Measurements from ENCODE around the gene COX14. TPM values are rescaled to one million over a fixed set of nuclear protein-coding genes. Genes with fewer than 3 reads are reported as not detected.
"Not testable (repeated sequence)": the region's sequence is repeated elsewhere in the genome, so short reads cannot be mapped to it uniquely, and the experiment has no call there.

COX14 gene
- total and polyA plus RNA-seq, 5 experiments from 2014 or later = 43.4 to 317 (median 266) TPM

DNA sequence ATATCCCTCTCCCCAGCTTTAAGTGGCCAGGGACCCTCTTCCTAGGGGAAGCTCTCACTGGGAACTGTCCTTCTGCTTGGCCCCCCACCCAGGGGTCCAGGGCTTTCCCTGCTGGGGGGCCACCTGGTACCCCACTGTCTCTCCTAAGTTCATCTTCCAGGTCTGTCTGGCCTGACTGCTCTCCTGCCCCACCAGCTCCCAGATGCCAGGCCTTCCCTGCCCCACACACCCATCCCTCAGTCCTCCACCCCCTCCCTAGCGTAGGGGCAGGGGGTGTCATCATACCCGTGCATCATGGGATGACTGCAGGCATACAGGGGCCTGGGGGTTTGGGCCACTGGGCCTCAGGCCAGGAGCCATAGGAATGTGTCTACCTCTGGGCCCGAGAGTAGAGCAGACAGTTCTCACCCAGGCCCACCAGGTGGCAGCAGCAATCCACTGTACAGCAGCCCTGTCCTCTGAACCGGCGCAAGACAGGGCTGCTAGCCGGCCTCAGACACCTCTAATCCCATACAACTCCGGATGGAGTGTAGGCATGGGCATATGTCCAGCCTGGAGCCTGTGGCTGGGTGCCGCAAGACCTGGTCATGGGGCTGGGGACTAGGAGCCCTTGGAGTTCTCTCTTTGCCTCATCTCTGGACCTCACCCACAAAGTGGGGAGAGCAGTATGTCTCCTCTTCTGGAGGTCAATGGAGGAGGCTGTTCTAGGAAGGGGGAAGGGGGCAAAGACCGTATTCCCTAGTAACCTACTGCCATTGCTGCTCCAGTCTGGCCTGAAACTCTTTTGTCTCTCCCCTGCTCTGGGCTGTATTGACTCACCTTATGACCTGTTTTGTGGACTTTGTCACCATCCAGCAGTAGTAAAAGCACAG is 36.9 kb upstream of the COX14 start:
- POLR2A ChIA-PET = interaction anchor here (0.5 to 1.8 kb wide), 5 partner anchors 7 to 172 kb away, joined by 3 to 9 read pairs (median 6); partner anchors contain the start of gene COX14
- H3K36me3 Mint-ChIP-seq = no peaks in the 10 kb centered on the region
- peak; percentile 93 to 98 for ATAC-seq
- H3K4me3 Mint-ChIP-seq = no peak overlapping the region
- H3K4me1 Mint-ChIP-seq = peaks cover 5 to 13% (median 10%) of the 10 kb centered on the region in 4 donors
- no peaks in the 10 kb centered on the region for H3K9me3 Mint-ChIP-seq
- no peaks in the 10 kb centered on the region for H3K27me3 Mint-ChIP-seq
- H3K27ac Mint-ChIP-seq = peak overlapping the region in 2 of 10 donors; percentile 13 to 62
- peak; percentile 60 to 88 (median 76) for DNase-seq

DNA sequence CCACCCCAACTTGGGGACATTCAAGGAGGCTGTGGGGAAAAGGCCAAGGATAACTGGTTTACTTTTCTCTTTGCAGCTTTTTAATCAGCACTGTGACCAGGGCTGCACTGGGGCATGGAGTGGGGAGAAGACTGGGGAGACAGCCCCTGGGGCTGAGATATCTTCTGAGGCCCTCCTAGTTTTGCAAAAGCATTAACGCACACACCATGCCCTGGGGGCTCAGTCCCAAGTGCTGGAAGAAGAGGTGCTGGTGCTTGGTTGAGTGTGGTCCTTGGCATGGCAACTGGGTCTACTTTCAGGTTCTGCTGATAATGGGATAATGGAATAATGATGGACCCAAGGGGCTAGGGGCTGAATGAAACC is 36.2 kb upstream of the COX14 start:
- Mint-ChIP-seq H3K27ac (no peak overlapping the region), H3K27me3 (no peaks in the 10 kb centered on the region), H3K4me1 (peaks cover 0 to 7% (median 6%) of the 10 kb centered on the region in 4 donors), H3K4me3 (no peak overlapping the region), H3K36me3 (no peaks in the 10 kb centered on the region), H3K9me3 (no peaks in the 10 kb centered on the region)
- POLR2A ChIA-PET = interaction anchor here (1.6 to 1.8 kb wide), 2 partner anchors 9 to 36 kb away, joined by 6 to 7 read pairs; partner anchors contain the start of genes COX14 and SMARCD1
- DNase-seq (no peak), ATAC-seq (no peak)

DNA sequence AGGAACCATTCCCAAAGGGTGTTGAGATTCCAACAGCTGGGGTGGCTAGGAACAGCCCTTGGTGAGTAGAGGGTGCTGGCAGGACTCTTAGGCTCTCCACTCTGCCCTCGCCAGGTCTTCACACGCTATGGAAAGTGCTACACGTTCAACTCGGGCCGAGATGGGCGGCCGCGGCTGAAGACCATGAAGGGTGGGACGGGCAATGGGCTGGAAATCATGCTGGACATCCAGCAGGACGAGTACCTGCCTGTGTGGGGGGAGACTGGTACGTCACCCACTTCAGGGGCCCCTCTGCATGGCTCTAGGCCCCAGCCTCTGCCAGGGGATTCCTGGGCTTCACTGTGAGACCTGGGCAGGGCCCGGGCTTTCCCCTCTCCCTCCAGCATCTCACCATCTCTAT is 34.9 kb upstream of the COX14 start:
- Mint-ChIP-seq H3K36me3 (no peaks in the 10 kb centered on the region), H3K4me1 (peaks cover 0 to 7% (median 6%) of the 10 kb centered on the region in 4 donors), H3K27me3 (no peaks in the 10 kb centered on the region), H3K27ac (no peak overlapping the region), H3K4me3 (no peak overlapping the region), H3K9me3 (no peaks in the 10 kb centered on the region)
- ATAC-seq (no peak), DNase-seq (no peak)
- POLR2A ChIA-PET = interaction anchor here (1.6 to 1.8 kb wide), 2 partner anchors 8 to 35 kb away, joined by 6 to 7 read pairs; partner anchors contain the start of genes COX14 and SMARCD1

DNA sequence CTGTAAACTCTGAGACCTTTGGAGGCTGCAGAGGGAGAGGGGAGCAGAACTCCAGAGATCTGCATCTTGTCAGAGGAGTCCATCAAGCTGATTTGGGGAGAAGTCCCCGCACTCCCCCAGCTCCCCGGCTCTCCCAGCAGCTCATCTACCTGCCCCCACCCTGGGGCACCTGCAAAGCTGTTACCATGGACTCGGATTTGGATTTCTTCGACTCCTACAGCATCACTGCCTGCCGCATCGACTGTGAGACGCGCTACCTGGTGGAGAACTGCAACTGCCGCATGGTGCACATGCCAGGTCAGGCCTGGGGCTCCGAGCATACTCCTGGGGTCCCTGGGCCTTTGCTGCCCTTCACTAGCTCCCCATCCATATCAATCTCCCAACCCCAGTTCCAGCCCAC is 33.8 kb upstream of the COX14 start:
- DNase-seq (no peak), ATAC-seq (no peak)
- Mint-ChIP-seq H3K4me1 (peaks cover under 1 to 7% (median 6%) of the 10 kb centered on the region in 4 donors), H3K27ac (no peak overlapping the region), H3K27me3 (no peaks in the 10 kb centered on the region), H3K36me3 (no peaks in the 10 kb centered on the region), H3K9me3 (no peaks in the 10 kb centered on the region), H3K4me3 (no peak overlapping the region)
- POLR2A ChIA-PET = interaction anchor here (1.0 kb wide), 1 partner anchor 19 kb away, joined by 5 read pairs; no protein-coding TSS in a partner anchor

DNA sequence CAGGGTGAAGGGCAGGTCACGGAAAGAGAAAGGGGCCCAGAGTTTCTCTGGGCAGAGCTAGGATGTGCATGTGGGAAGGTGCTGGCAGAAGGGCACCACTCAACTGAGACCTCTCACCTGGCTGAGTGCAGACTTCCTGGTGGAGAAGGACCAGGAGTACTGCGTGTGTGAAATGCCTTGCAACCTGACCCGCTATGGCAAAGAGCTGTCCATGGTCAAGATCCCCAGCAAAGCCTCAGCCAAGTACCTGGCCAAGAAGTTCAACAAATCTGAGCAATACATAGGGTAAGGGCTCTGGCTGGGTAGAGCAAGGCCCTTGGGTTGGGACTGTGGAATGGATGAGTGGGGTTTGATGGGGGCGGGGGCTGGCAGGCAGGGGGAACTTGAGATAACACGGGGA is 32.3 kb upstream of the COX14 start:
- ATAC-seq = no peak
- Mint-ChIP-seq H3K9me3 (no peaks in the 10 kb centered on the region), H3K4me3 (no peak overlapping the region), H3K36me3 (no peaks in the 10 kb centered on the region), H3K27me3 (no peaks in the 10 kb centered on the region), H3K4me1 (peaks cover 8 to 15% (median 10%) of the 10 kb centered on the region in 4 donors), H3K27ac (no peak overlapping the region)
- DNase-seq = no peak
- POLR2A ChIA-PET = no interaction called here

DNA sequence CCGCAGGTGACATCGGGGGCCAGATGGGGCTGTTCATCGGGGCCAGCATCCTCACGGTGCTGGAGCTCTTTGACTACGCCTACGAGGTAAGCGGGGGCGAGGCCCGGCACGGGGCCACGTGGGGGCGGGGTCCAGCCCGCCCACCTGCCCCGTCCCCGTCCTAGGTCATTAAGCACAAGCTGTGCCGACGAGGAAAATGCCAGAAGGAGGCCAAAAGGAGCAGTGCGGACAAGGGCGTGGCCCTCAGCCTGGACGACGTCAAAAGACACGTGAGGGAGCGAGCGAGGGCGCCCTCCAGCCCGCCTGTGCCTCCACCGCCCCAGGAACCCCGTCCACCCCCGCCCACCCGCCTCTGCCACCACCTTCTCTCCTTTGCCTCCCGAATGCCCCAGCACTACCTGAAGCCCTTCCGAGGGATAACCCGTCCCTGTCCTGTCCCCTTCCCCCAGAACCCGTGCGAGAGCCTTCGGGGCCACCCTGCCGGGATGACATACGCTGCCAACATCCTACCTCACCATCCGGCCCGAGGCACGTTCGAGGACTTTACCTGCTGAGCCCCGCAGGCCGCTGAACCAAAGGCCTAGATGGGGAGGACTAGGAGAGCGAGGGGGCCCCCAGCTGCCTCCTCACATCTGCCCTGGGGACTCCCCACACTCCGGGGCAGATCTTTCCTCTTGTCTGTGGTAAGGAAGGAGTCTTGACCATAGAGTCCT is 30.8 kb upstream of the COX14 start:
- Mint-ChIP-seq H3K4me1 (peaks cover 9 to 20% (median 15%) of the 10 kb centered on the region in 4 donors), H3K4me3 (no peak overlapping the region), H3K36me3 (no peaks in the 10 kb centered on the region), H3K27ac (peak overlapping the region in 2 of 10 donors; percentile 20 to 65), H3K9me3 (no peaks in the 10 kb centered on the region), H3K27me3 (no peaks in the 10 kb centered on the region)
- POLR2A ChIA-PET = interaction anchor here (0.6 to 4.0 kb wide), 3 partner anchors 27 to 128 kb away, joined by 3 to 61 read pairs (median 3); partner anchors contain the start of gene COX14
- DNase-seq (no peak), ATAC-seq (no peak)

DNA sequence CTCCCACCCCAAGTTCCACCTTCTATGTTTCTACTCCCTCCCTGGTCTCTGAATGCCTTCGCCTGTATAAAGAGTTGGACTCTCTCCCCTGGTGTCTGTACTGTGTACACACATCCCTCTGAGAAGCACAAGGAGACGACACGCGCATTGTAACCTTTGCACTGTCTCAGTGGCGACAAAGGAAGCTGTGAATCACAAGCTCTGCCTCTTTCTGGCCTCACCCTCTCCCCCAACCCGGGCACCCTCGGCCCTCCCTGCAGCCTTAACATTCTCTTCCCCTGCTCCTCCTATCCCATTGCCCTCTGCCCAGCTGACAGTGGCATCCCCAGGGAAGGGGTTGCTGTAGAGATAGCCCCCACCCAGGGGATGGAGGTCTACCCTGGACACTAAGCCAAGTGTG is 29.4 kb upstream of the COX14 start:
- DNase-seq = no peak
- H3K9me3 Mint-ChIP-seq = no peaks in the 10 kb centered on the region
- H3K27me3 Mint-ChIP-seq = no peaks in the 10 kb centered on the region
- peak overlapping the region in 3 of 10 donors; percentile 14 to 67 (median 32) for H3K4me3 Mint-ChIP-seq
- POLR2A ChIA-PET = interaction anchor here (0.7 to 4.0 kb wide), 2 partner anchors 8 to 29 kb away, joined by 4 to 61 read pairs; partner anchors contain the start of gene COX14
- ATAC-seq = no peak
- H3K4me1 Mint-ChIP-seq = peaks cover 12 to 30% (median 26%) of the 10 kb centered on the region in 4 donors
- H3K36me3 Mint-ChIP-seq = peaks cover 0 to 14% (median 0%) of the 10 kb centered on the region in 3 donors
- H3K27ac Mint-ChIP-seq = peak overlapping the region in 7 of 10 donors; percentile 6 to 74 (median 62)

DNA sequence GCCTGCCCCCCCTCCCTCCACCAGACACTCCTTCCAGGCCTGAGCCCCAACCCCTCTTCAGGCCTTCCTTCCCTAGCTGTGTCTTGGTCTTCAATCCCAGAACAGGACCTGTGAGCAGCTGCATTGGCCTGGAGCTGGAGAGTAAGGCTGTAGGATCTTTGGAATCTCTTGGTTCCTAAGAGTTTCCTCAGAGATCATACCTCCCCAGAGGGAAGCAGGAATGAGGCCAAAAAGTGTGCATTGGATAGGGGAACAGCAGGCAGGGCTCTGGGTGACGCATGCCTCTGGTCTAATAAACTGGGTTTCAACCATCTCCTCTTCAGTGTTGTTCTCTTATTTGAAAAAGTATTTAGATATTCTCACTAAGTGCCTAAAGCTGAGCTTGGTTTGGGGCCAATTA is 28.7 kb upstream of the COX14 start:
- Mint-ChIP-seq H3K4me3 (peak overlapping the region; percentile 54 to 85 (median 74)), H3K36me3 (peaks cover 0 to 20% (median 0%) of the 10 kb centered on the region in 3 donors), H3K27me3 (no peaks in the 10 kb centered on the region), H3K9me3 (no peaks in the 10 kb centered on the region), H3K4me1 (peaks cover 16 to 36% (median 32%) of the 10 kb centered on the region in 4 donors), H3K27ac (peak overlapping the region; percentile 50 to 96 (median 85))
- DNase-seq = no peak
- POLR2A ChIA-PET = interaction anchor here (2.6 to 4.0 kb wide), 2 partner anchors 29 to 85 kb away, joined by 24 to 61 read pairs; partner anchors contain the start of genes CERS5 and COX14
- ATAC-seq = no peak

DNA sequence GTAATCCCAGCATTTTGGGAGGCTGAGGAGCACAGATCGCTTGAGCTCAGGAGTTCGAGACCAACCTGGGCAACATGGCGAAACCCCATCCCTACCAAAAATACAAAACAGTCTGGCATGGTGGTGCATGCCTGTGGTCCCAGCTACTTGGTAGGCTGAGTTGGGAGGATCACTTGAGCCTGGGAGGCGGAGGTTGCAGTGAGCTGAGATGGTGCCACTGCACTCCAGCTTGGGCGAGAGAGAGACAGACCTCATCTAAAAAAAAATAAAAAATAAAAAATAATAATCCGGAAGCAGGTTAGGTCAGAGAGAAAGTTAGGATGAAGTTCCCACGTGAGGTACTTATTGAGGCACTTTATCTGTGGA is 27.6 kb upstream of the COX14 start:
- peaks cover 0 to 30% (median 3%) of the 10 kb centered on the region in 3 donors for H3K36me3 Mint-ChIP-seq
- peak overlapping the region; percentile 95 to 99 (median 97) for H3K27ac Mint-ChIP-seq
- peaks cover 21 to 43% (median 38%) of the 10 kb centered on the region in 4 donors for H3K4me1 Mint-ChIP-seq
- peak overlapping the region; percentile 90 to 99 (median 94) for H3K4me3 Mint-ChIP-seq
- DNase-seq, ATAC-seq, H3K9me3 Mint-ChIP-seq, H3K27me3 Mint-ChIP-seq: not testable (repeated sequence)
- POLR2A ChIA-PET = interaction anchor here (0.9 to 4.0 kb wide), 10 partner anchors 8 to 200 kb away, joined by 3 to 61 read pairs (median 6); partner anchors contain the start of genes CERS5, COX14, GPD1 and LIMA1

DNA sequence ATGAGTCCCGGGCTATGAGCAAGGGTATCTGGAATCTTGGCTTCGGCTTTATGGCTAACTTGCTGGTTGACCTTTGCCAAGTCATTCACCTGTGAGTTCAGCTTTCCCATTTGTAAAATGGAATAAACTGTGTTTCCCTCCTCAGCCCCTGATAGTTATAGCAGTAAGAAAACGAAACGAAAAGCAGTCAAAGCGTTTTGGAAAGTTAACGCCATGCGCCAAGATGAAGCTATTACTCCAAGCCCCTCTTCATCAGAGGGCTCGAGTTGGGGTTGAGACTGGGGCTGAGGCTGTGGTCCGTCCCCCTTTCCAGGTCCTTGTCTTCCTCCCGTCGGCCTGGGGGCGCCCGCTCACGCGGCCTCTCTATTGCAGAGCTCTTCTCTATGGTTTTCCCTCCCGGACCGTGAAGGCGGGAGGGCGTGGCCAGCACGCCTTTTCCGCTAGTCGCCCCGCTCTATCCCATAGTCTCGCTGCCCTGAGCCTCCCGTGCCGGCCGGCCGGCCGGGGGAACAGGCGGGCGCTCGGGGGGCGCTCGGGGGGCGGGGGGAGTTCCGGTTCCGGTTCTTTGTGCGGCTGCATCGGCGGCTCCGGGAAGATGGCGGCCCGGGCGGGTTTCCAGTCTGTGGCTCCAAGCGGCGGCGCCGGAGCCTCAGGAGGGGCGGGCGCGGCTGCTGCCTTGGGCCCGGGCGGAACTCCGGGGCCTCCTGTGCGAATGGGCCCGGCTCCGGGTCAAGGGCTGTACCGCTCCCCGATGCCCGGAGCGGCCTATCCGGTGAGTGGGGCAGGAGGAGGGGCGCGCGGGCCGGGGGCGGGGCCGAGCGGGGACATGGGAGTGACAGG is 27.0 kb upstream of the COX14 start, which contains the start of gene SMARCD1:
Gene SMARCD1, plus strand, starts transcription at position 568 of the 840 bp plus-strand sequence. Its CDS starts 28 bp downstream, at position 596.
- H3K4me1 Mint-ChIP-seq = peaks cover 21 to 43% (median 38%) of the 10 kb centered on the region in 4 donors
- H3K27ac Mint-ChIP-seq = peak within 1 kb of the TSS; percentile 95 to 99 (median 97)
- ATAC-seq (peak; percentile 89 to 91), DNase-seq (peak; percentile 66 to 91 (median 80))
- H3K4me3 Mint-ChIP-seq = peak within 1 kb of the TSS; percentile 90 to 99 (median 94)
- no peaks in the 10 kb centered on the region for H3K9me3 Mint-ChIP-seq
- POLR2A ChIA-PET = interaction anchor here (0.6 to 4.0 kb wide), 12 partner anchors 9 to 261 kb away, joined by 3 to 61 read pairs (median 6); partner anchors contain the start of genes CERS5, COX14, GPD1 and LIMA1
- no peaks in the 10 kb centered on the region for H3K27me3 Mint-ChIP-seq
- H3K36me3 Mint-ChIP-seq = peaks cover 0 to 36% (median 3%) of the 10 kb centered on the region in 3 donors

DNA sequence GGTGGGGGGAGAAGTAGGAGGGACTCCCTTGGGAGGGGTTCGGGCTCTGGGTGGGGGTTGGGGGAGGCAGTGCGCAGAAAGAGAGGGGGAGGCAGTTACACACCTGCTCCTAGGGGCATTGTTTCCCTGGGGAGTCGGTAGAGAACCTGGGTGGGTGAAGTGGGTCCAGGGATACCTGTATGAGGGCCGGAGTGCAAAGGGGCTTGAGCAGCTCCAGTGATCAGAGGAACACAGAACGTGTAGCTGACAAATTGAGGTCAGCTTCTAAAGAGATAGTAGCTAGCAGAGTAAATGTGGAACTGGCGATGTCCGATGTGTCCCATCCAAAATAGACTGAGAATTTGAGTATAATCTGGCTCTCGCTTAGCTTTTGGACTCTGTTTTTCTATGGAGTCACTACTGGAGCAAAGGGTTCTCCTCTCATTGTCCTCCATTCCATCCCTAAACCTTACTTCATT is 26.4 kb upstream of the COX14 start:
- no peaks in the 10 kb centered on the region for H3K9me3 Mint-ChIP-seq
- H3K27me3 Mint-ChIP-seq = no peaks in the 10 kb centered on the region
- H3K27ac Mint-ChIP-seq = peak overlapping the region; percentile 91 to 99 (median 96)
- peaks cover 0 to 41% (median 4%) of the 10 kb centered on the region in 3 donors for H3K36me3 Mint-ChIP-seq
- peaks cover 21 to 43% (median 38%) of the 10 kb centered on the region in 4 donors for H3K4me1 Mint-ChIP-seq
- DNase-seq = no peak
- POLR2A ChIA-PET = interaction anchor here (0.6 to 4.0 kb wide), 13 partner anchors 9 to 260 kb away, joined by 3 to 61 read pairs (median 6); partner anchors contain the start of genes CERS5, COX14, GPD1 and LIMA1
- ATAC-seq = no peak
- peak overlapping the region; percentile 87 to 99 (median 90) for H3K4me3 Mint-ChIP-seq
